GM06990 (cell line): ENCODE measurements around the gene ASAP2.

Source experiments
- DNase-seq: peaks from one replicate; pipeline ENCODE4 v3.0.0-alpha.2; 2011; ENCODE audit not compliant: insufficient read length; ENCODE audit errors: extremely low read depth
- H3K27me3 ChIP-seq: replicated peaks from 2 replicates; pipeline ENCODE4 v1.6.0; 2011; ENCODE audit warnings: low read length; ENCODE audit not compliant: control insufficient read depth, insufficient read depth
- H3K36me3 ChIP-seq: 2 replicates; pipeline ENCODE4 v1.5.1; 2011; ENCODE audit warnings: low read length; ENCODE audit not compliant: control insufficient read depth, insufficient read depth
- H3K4me3 ChIP-seq: replicated peaks from 2 replicates; pipeline ENCODE4 v1.5.1; 2011; ENCODE audit warnings: low read depth, mild to moderate bottlenecking, control low read depth, low read length
- TF ChIP-seq, protein P1 (sequence below): IDR thresholded peaks from 2 replicates; pipeline ENCODE4 v1.5.1; 2011; ENCODE audit warnings: low read length, control low read depth, mild to moderate bottlenecking, inconsistent platforms; ENCODE audit not compliant: insufficient read depth, poor library complexity, severe bottlenecking

Gene ASAP2

GRCh38 chr2:9164112-9164608 is 42.5 kb upstream of the ASAP2 start:
- Histone ChIP-seq H3K4me3 (no peak overlapping the region), H3K36me3 (no peaks in the 10 kb centered on the region), H3K27me3 (peaks cover 2% of the 10 kb centered on the region)
- TF ChIP-seq, protein P1, sequence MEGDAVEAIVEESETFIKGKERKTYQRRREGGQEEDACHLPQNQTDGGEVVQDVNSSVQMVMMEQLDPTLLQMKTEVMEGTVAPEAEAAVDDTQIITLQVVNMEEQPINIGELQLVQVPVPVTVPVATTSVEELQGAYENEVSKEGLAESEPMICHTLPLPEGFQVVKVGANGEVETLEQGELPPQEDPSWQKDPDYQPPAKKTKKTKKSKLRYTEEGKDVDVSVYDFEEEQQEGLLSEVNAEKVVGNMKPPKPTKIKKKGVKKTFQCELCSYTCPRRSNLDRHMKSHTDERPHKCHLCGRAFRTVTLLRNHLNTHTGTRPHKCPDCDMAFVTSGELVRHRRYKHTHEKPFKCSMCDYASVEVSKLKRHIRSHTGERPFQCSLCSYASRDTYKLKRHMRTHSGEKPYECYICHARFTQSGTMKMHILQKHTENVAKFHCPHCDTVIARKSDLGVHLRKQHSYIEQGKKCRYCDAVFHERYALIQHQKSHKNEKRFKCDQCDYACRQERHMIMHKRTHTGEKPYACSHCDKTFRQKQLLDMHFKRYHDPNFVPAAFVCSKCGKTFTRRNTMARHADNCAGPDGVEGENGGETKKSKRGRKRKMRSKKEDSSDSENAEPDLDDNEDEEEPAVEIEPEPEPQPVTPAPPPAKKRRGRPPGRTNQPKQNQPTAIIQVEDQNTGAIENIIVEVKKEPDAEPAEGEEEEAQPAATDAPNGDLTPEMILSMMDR: no peak
- DNase-seq: no peak

DNA sequence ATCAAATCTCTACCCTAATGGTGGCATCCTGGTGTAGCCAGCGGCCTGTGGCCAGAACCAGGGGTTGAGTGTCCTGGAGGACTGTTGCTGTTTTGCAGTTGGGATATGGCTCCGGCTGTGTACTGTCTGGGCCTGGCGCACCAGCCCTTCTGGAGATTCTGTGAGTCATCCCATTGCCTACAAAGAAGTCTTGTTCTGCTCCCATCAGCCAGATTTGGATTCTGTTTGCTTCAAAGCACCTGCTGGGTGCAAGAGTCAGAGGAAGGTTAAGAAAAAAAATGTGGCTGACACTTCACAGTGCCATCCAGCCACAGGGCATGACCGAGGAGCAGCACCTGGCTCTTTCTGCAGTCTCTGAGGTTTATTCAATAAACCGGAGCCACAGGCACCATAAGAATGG is 41.0 kb upstream of the ASAP2 start:
- H3K27me3 ChIP-seq: peaks cover 2% of the 10 kb centered on the region
- no peaks in the 10 kb centered on the region for H3K36me3 ChIP-seq
- TF ChIP-seq, protein P1: no peak
- H3K4me3 ChIP-seq: no peak overlapping the region
- no peak for DNase-seq

DNA sequence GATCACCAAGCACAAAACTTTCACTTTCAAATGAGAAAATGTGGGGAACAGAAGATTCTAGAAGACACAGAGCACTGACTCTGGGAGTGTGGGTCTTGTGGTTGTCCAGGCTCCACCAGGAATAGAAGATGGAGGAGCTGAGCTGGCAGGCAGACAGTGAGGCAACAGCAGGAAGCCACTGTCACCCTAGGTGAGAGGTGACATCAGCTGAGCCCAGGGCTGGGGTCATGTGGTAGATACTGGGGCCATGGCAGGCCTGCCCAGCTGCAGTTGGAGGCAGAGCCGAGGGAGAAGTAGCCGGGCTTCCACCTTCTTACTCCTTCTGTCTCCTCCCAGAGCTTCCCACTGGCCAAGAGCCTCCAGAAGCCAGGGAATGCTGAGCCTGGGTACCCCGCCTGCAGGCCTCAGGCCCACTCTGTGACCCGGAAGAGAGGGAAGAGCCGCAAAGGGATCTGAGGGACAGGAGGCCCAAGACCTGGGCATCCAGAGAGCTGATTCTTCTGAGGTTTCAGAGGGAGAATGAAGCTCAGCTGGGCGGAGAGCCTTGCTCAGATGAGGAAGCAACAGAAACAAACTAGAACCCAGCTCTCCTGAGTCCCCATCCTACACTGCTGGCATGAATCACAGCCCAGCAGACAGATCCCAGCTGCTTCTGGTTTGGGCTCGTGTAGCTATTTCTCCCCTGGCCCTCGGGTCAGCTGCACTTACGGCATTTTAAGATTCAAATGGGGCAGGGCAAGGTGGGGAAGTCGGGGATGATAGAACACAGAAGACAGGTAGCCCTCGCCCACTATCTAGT is 39.8 kb upstream of the ASAP2 start:
- TF ChIP-seq, protein P1: no peak
- no peaks in the 10 kb centered on the region for H3K36me3 ChIP-seq
- H3K27me3 ChIP-seq: peaks cover 2% of the 10 kb centered on the region
- no peak overlapping the region for H3K4me3 ChIP-seq
- DNase-seq: no peak

DNA sequence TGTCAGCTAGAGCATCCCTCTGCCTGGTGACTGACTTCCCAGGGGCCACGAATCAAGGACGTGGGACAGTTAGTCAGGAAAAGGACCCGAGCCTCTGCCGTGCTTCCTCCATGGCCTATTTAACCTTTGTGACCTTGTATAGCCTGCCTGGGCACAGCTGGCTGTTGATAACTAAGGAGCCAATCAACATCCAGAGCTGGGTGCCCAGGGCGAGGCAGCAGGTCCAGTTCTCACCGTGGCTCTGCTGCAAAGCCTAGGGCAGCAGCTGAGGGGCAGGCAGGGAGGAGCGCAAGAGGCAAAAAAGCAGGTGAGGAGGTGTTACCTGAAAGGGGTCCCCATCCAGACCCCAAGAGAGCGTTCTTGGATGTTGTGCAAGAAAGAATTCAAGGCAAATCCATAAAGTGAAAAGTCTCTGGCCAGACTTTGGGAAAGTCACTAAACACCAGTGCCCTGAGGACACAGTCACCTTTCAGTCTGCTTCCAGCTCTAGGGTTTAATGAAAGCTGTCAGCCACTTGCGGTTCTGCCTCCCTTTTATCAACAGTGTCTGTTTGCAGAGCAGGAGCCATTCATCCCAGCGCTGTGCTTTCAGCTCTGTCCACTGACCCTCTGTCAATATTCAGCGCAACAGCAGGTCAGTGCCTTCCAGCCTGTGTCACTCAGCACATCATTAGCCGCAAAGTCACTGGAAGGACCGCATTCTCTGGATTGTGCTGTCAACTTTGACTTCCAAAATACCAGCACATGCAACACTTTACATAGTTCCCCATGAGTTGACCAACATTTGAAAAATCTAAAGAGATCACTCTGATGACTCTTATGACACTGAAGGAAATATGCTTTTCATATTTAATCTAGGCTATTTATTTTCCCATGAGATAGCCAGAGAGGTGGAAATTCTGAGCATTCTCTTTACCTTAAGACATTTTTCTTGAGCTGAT is 38.6 kb upstream of the ASAP2 start:
- no peaks in the 10 kb centered on the region for H3K36me3 ChIP-seq
- no peak overlapping the region for H3K4me3 ChIP-seq
- TF ChIP-seq, protein P1: no peak
- H3K27me3 ChIP-seq: peaks cover 2% of the 10 kb centered on the region
- no peak for DNase-seq

GRCh38 chr2:9168821-9169221 is 37.8 kb upstream of the ASAP2 start:
- Histone ChIP-seq H3K27me3 (peaks cover 2% of the 10 kb centered on the region; the same call in 1 of the 2 replicates), H3K36me3 (no peaks in the 10 kb centered on the region), H3K4me3 (no peak overlapping the region)
- TF ChIP-seq, protein P1: no peak
- DNase-seq: no peak
